ENCODE results near the gene NPHP3.

NPHP3 gene

GRCh38 chr3:132723024-132723950, 1.1 kb upstream of the NPHP3 start:
- peak overlapping the region; percentile 98 for H3K4me2 ChIP-seq (ENCODE audit: low read length)
- peak overlapping the region; percentile 85 for H3K9ac ChIP-seq (ENCODE audit: low read depth, low read length)
- peak overlapping the region; percentile 89 for H3K4me3 ChIP-seq (ENCODE audit: low read length)
- H3K9me3 ChIP-seq (replicated peaks; ENCODE audit: low read length), result no peaks in the 10 kb centered on the region
- H3K27me3 ChIP-seq (ENCODE audit: control insufficient read depth, insufficient read depth, low read length), result no peaks in the 10 kb centered on the region
- peaks cover 21% of the 10 kb centered on the region for H3K4me1 ChIP-seq (ENCODE audit: control insufficient read depth, insufficient read depth, low read length)
- H3K36me3 ChIP-seq (ENCODE audit: insufficient read depth, low read length), result peaks cover 7% of the 10 kb centered on the region

DNA sequence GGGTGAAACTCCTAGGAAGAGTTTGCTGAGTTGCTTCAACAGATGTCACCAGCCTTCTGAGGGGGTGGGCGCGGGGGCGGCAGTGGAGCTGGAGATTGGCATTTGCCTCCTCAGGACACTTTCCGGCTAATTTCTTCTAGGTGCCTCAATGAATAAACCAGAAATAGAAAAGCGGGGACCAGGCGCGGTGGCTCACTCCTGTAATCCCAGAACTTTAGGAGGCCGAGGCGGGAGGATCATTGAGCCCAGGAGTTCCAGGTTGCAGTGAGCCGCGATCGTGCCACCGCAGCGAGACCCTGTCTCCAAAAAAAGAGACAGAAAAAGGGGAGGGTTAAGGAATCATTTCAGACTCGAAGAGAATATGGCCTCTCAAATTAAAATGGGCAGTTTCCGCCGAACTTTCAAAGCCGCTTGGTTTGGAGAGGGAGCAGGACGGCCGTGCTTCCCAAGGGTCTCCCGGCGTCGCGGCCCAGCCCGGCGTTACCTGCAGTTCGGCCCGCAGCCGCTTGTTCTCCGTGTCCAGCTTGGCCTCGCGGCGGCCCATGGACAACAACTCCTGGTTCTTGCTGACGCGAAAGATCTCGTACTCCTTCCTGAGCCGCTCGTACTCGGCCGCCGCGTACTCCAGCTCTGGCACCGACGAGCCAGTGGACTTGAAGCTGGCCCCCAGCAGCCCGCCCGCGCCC, 587 bp downstream of the NPHP3 start:
- no peaks in the 10 kb centered on the region for H3K27me3 ChIP-seq (ENCODE audit: control insufficient read depth, insufficient read depth, low read length)
- H3K9ac ChIP-seq (ENCODE audit: low read depth, low read length), result peak overlapping the region; percentile 91
- H3K4me2 ChIP-seq (ENCODE audit: low read length), result peak overlapping the region; percentile 82
- peaks cover 21% of the 10 kb centered on the region for H3K4me1 ChIP-seq (ENCODE audit: control insufficient read depth, insufficient read depth, low read length)
- H3K4me3 ChIP-seq (ENCODE audit: low read length), result peak overlapping the region; percentile 87
- H3K9me3 ChIP-seq (replicated peaks; ENCODE audit: low read length), result no peaks in the 10 kb centered on the region
- H3K36me3 ChIP-seq (ENCODE audit: insufficient read depth, low read length), result peaks cover 19% of the 10 kb centered on the region

- Histone ChIP-seq H3K4me3 (ENCODE audit: low read length) (peak overlapping the region; percentile 52), H3K36me3 (ENCODE audit: insufficient read depth, low read length) (peaks cover 25% of the 10 kb centered on the region), H3K4me1 (ENCODE audit: control insufficient read depth, insufficient read depth, low read length) (peaks cover 21% of the 10 kb centered on the region), H3K27me3 (ENCODE audit: control insufficient read depth, insufficient read depth, low read length) (no peaks in the 10 kb centered on the region), H3K9me3 (replicated peaks; ENCODE audit: low read length) (no peaks in the 10 kb centered on the region), H3K4me2 (ENCODE audit: low read length) (peak overlapping the region; percentile 82), H3K9ac (ENCODE audit: low read depth, low read length) (no peak overlapping the region)
Measured at GRCh38 chr3:132720228-132720627, 2.0 kb downstream of the NPHP3 start.

GRCh38 chr3:132716372-132716771, 5.8 kb downstream of the NPHP3 start:
- no peaks in the 10 kb centered on the region for H3K27me3 ChIP-seq (ENCODE audit: control insufficient read depth, insufficient read depth, low read length)
- no peak overlapping the region for H3K4me3 ChIP-seq (ENCODE audit: low read length)
- peaks cover 43% of the 10 kb centered on the region for H3K36me3 ChIP-seq (ENCODE audit: insufficient read depth, low read length)
- H3K4me2 ChIP-seq (ENCODE audit: low read length), result no peak overlapping the region
- peaks cover 12% of the 10 kb centered on the region for H3K4me1 ChIP-seq (ENCODE audit: control insufficient read depth, insufficient read depth, low read length)
- no peak overlapping the region for H3K9ac ChIP-seq (ENCODE audit: low read depth, low read length)
- H3K9me3 ChIP-seq (replicated peaks; ENCODE audit: low read length), result no peaks in the 10 kb centered on the region

GRCh38 chr3:132713977-132714727, 8.1 kb downstream of the NPHP3 start:
- H3K4me1 ChIP-seq (ENCODE audit: control insufficient read depth, insufficient read depth, low read length), result no peaks in the 10 kb centered on the region
- H3K27me3 ChIP-seq (ENCODE audit: control insufficient read depth, insufficient read depth, low read length), result no peaks in the 10 kb centered on the region
- H3K9ac ChIP-seq (ENCODE audit: low read depth, low read length), result no peak overlapping the region
- H3K4me3 ChIP-seq (ENCODE audit: low read length), result no peak overlapping the region
- no peaks in the 10 kb centered on the region for H3K9me3 ChIP-seq (replicated peaks; ENCODE audit: low read length)
- peaks cover 62% of the 10 kb centered on the region for H3K36me3 ChIP-seq (ENCODE audit: insufficient read depth, low read length)
- H3K4me2 ChIP-seq (ENCODE audit: low read length), result no peak overlapping the region

DNA sequence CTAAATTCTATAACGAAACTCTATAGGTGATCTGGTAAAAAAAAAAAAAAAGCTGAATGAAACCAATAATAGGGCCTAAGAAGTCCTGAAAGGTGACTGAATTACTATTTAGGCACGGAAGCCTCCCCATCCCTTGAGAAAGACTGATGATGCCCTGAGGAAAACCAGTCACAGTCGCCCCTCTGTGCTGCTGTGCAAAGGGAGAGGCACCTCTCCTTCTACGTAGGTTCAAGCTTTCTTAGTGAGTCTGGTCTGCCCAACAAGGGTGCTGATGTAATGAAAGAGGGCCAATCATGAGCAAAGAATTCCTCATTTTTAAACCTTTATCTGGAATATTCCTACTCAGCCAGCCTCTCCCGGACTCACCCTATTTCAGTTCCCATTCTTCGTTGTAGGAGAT, 11.9 kb downstream of the NPHP3 start:
- no peaks in the 10 kb centered on the region for H3K4me1 ChIP-seq (ENCODE audit: control insufficient read depth, insufficient read depth, low read length)
- H3K36me3 ChIP-seq (ENCODE audit: insufficient read depth, low read length), result peaks cover 61% of the 10 kb centered on the region
- no peak overlapping the region for H3K4me3 ChIP-seq (ENCODE audit: low read length)

GRCh38 chr3:132709761-132710160, 12.4 kb downstream of the NPHP3 start:
- Histone ChIP-seq H3K36me3 (ENCODE audit: insufficient read depth, low read length) (peaks cover 60% of the 10 kb centered on the region), H3K9ac (ENCODE audit: low read depth, low read length) (no peak overlapping the region), H3K9me3 (replicated peaks; ENCODE audit: low read length) (no peaks in the 10 kb centered on the region), H3K27me3 (ENCODE audit: control insufficient read depth, insufficient read depth, low read length) (no peaks in the 10 kb centered on the region), H3K4me1 (ENCODE audit: control insufficient read depth, insufficient read depth, low read length) (no peaks in the 10 kb centered on the region), H3K4me3 (ENCODE audit: low read length) (no peak overlapping the region), H3K4me2 (ENCODE audit: low read length) (no peak overlapping the region)

More for the DNA sequence above, 11.9 kb downstream of the NPHP3 start:
- Histone ChIP-seq H3K9ac (ENCODE audit: low read depth, low read length) (no peak overlapping the region), H3K4me2 (ENCODE audit: low read length) (no peak overlapping the region), H3K27me3 (ENCODE audit: control insufficient read depth, insufficient read depth, low read length) (no peaks in the 10 kb centered on the region), H3K9me3 (replicated peaks; ENCODE audit: low read length) (no peaks in the 10 kb centered on the region)

GRCh38 chr3:132703733-132704132, 18.5 kb downstream of the NPHP3 start:
- Histone ChIP-seq H3K36me3 (ENCODE audit: insufficient read depth, low read length) (peaks cover 68% of the 10 kb centered on the region), H3K4me2 (ENCODE audit: low read length) (no peak overlapping the region), H3K9me3 (replicated peaks; ENCODE audit: low read length) (no peaks in the 10 kb centered on the region), H3K4me1 (ENCODE audit: control insufficient read depth, insufficient read depth, low read length) (no peaks in the 10 kb centered on the region), H3K9ac (ENCODE audit: low read depth, low read length) (no peak overlapping the region), H3K27me3 (ENCODE audit: control insufficient read depth, insufficient read depth, low read length) (no peaks in the 10 kb centered on the region), H3K4me3 (ENCODE audit: low read length) (no peak overlapping the region)

GRCh38 chr3:132695422-132695821, 26.8 kb downstream of the NPHP3 start:
- H3K9me3 ChIP-seq (replicated peaks; ENCODE audit: low read length), result no peaks in the 10 kb centered on the region
- no peak overlapping the region for H3K4me3 ChIP-seq (ENCODE audit: low read length)
- H3K27me3 ChIP-seq (ENCODE audit: control insufficient read depth, insufficient read depth, low read length), result no peaks in the 10 kb centered on the region
- H3K4me1 ChIP-seq (ENCODE audit: control insufficient read depth, insufficient read depth, low read length), result no peaks in the 10 kb centered on the region
- H3K36me3 ChIP-seq (ENCODE audit: insufficient read depth, low read length), result peaks cover 71% of the 10 kb centered on the region
- H3K9ac ChIP-seq (ENCODE audit: low read depth, low read length), result no peak overlapping the region
- no peak overlapping the region for H3K4me2 ChIP-seq (ENCODE audit: low read length)

- H3K36me3 ChIP-seq (ENCODE audit: insufficient read depth, low read length), result peaks cover 71% of the 10 kb centered on the region
Measured at GRCh38 chr3:132694991-132695390, 27.2 kb downstream of the NPHP3 start.

DNA sequence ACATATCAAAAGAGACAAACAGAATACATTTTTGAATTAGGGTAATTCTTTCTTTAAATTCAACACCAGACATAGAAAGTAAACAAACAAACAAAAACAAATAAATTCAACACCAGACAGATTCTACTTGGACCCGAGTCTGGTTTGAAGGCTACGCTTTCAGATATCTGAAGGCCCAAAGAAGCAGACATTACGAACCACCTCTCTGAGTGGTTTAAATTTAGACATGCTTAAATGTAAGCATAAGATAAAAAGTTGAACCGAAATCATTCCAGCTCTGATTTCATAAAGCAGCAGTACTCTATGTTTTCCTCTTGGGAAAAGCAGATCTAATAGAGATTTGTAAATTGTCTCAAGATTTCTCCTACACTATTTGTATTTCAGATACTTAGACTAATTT, 32.2 kb downstream of the NPHP3 start:
- no peaks in the 10 kb centered on the region for H3K4me1 ChIP-seq (ENCODE audit: control insufficient read depth, insufficient read depth, low read length)

More at GRCh38 chr3:132694991-132695390, 27.2 kb downstream of the NPHP3 start:
- Histone ChIP-seq H3K9ac (ENCODE audit: low read depth, low read length) (no peak overlapping the region), H3K27me3 (ENCODE audit: control insufficient read depth, insufficient read depth, low read length) (no peaks in the 10 kb centered on the region), H3K4me3 (ENCODE audit: low read length) (no peak overlapping the region), H3K4me1 (ENCODE audit: control insufficient read depth, insufficient read depth, low read length) (no peaks in the 10 kb centered on the region), H3K9me3 (replicated peaks; ENCODE audit: low read length) (no peaks in the 10 kb centered on the region), H3K4me2 (ENCODE audit: low read length) (no peak overlapping the region)

More for the DNA sequence above, 32.2 kb downstream of the NPHP3 start:
- Histone ChIP-seq H3K36me3 (ENCODE audit: insufficient read depth, low read length) (peaks cover 68% of the 10 kb centered on the region), H3K27me3 (ENCODE audit: control insufficient read depth, insufficient read depth, low read length) (no peaks in the 10 kb centered on the region), H3K9ac (ENCODE audit: low read depth, low read length) (no peak overlapping the region), H3K4me2 (ENCODE audit: low read length) (no peak overlapping the region), H3K9me3 (replicated peaks; ENCODE audit: low read length) (no peaks in the 10 kb centered on the region), H3K4me3 (ENCODE audit: low read length) (no peak overlapping the region)

All from skeletal muscle satellite cell (primary cell).